IMR-90 (cell line): ENCODE data around the gene ANO1. TPM values are rescaled to one million over a fixed set of nuclear protein-coding genes. Genes with fewer than 3 reads are reported as not detected.

Experiments
- ATAC-seq: fragments of 200-7000 bp; cut with Tn5 transposase; 2 replicates; pipeline ENCODE4 v1.9.1; 2020; ENCODE audit warnings: low read depth, mild to moderate bottlenecking, moderate library complexity
- BruUV-seq: library from RNA; stranded (reverse); fragments of 400-500 nt; replicated peaks from 2 replicates; lab custom pipeline; 2021; lab: Mats Ljungman, UMichigan
- CTCF ChIA-PET: fragments of 300-600 bp; formaldehyde crosslinking; extraction: SDS; loops from one replicate; lab custom pipeline; 2021; ENCODE audit warnings: antibody characterized with exemption; lab: Yijun Ruan, JAX
- POLR2A ChIA-PET: fragments of 300-600 bp; sonication (Branson Sonifier 250); formaldehyde crosslinking; loops from one replicate; lab custom pipeline; 2022; ENCODE audit warnings: antibody characterized with exemption; ENCODE audit not compliant: unreplicated experiment; lab: Charles Lee
- DNase-seq: peaks from one replicate; pipeline ENCODE4 v3.0.0; 2013
- H2AFZ ChIP-seq: replicated peaks from 2 replicates; pipeline ENCODE3; 2013; ENCODE audit warnings: low read length, mild to moderate bottlenecking; ENCODE audit not compliant: poor library complexity
- H2AK5ac ChIP-seq: 2 replicates; pipeline ENCODE4 v1.6.1; 2013; ENCODE audit warnings: low read depth, low read length, inconsistent platforms
- H2AK9ac ChIP-seq: replicated peaks from 2 replicates; pipeline ENCODE3; 2013; ENCODE audit warnings: mild to moderate bottlenecking, low read depth, low read length, moderate library complexity; ENCODE audit not compliant: poor library complexity
- H2BK120ac ChIP-seq: 2 replicates; pipeline ENCODE4 v1.6.1; 2013; ENCODE audit warnings: low read depth, low read length, inconsistent platforms
- H2BK15ac ChIP-seq: 3 replicates; pipeline ENCODE4 v1.6.1; 2013; ENCODE audit warnings: low read depth, low read length, inconsistent platforms
- H2BK20ac ChIP-seq: 2 replicates; pipeline ENCODE4 v1.6.1; 2013; ENCODE audit warnings: low read depth, mild to moderate bottlenecking, inconsistent platforms, low read length, moderate library complexity
- H2BK5ac ChIP-seq: 2 replicates; pipeline ENCODE4 v1.6.1; 2013; ENCODE audit warnings: mild to moderate bottlenecking, low read depth, low read length, inconsistent platforms; ENCODE audit not compliant: poor library complexity, severe bottlenecking
- H3K14ac ChIP-seq: replicated peaks from 2 replicates; pipeline ENCODE4 v1.6.1; 2013; ENCODE audit warnings: low read depth, low read length, inconsistent platforms
- H3K18ac ChIP-seq: 2 replicates; pipeline ENCODE4 v1.6.1; 2013; ENCODE audit warnings: low read depth, low read length, control low read depth
- H3K23ac ChIP-seq: 2 replicates; pipeline ENCODE4 v1.6.1; 2013; ENCODE audit warnings: low read depth, low read length, inconsistent platforms
- H3K27ac ChIP-seq: 2 replicates; pipeline ENCODE4 v1.5.1; 2013; ENCODE audit warnings: mild to moderate bottlenecking, control low read depth, low read length; ENCODE audit not compliant: insufficient read depth
- H3K27me3 ChIP-seq: 2 replicates; pipeline ENCODE4 v1.6.1; 2013; ENCODE audit warnings: low read length; ENCODE audit not compliant: control insufficient read depth, insufficient read depth
- H3K36me3 ChIP-seq: 2 replicates; pipeline ENCODE4 v1.6.1; 2013; ENCODE audit warnings: low read length, mixed read lengths; ENCODE audit not compliant: control insufficient read depth, insufficient read depth
- H3K4ac ChIP-seq: 2 replicates; pipeline ENCODE4 v1.6.1; 2013; ENCODE audit warnings: low read depth, low read length, inconsistent platforms
- H3K4me1 ChIP-seq: 2 replicates; pipeline ENCODE4 v1.6.1; 2013; ENCODE audit warnings: low read length, mixed read lengths; ENCODE audit not compliant: control insufficient read depth, insufficient read depth
- H3K4me2 ChIP-seq: 2 replicates; pipeline ENCODE4 v1.6.1; 2013; ENCODE audit warnings: low read depth, mild to moderate bottlenecking, control low read depth, low read length, moderate library complexity
- H3K4me3 ChIP-seq: 2 replicates; pipeline ENCODE4 v1.5.1; 2013; ENCODE audit warnings: low read depth, mild to moderate bottlenecking, control low read depth, low read length, moderate library complexity; ENCODE audit not compliant: insufficient read depth
- H3K56ac ChIP-seq: 2 replicates; pipeline ENCODE4 v1.6.1; 2013; ENCODE audit warnings: low read length, inconsistent platforms; ENCODE audit not compliant: insufficient read depth; ENCODE audit errors: extremely low read depth
- H3K79me1 ChIP-seq, 2 experiments: 2 replicates each; pipeline ENCODE4 v1.6.1; 2013; ENCODE audit warnings: low read length in 2 of 2, inconsistent platforms in 1 of 2, low read depth in 1 of 2
- H3K9ac ChIP-seq: 2 replicates; pipeline ENCODE4 v1.6.1; 2013; ENCODE audit warnings: low read depth, low read length, control low read depth
- H3K9me1 ChIP-seq: 2 replicates; pipeline ENCODE4 v1.6.1; 2013; ENCODE audit warnings: low read length, inconsistent platforms; ENCODE audit not compliant: insufficient read depth
- H3K9me3 ChIP-seq: 2 replicates; pipeline ENCODE4 v1.6.1; 2013; ENCODE audit warnings: low read length; ENCODE audit not compliant: control insufficient read depth, insufficient read depth
- H4K20me1 ChIP-seq: 2 replicates; pipeline ENCODE4 v1.6.1; 2013; ENCODE audit warnings: low read length, inconsistent platforms; ENCODE audit not compliant: insufficient read depth
- H4K5ac ChIP-seq: 2 replicates; pipeline ENCODE4 v1.6.1; 2013; ENCODE audit warnings: mild to moderate bottlenecking, low read depth, low read length, control low read depth
- H4K8ac ChIP-seq, 2 experiments: 2 replicates each; pipeline ENCODE4 v1.6.1; 2013; ENCODE audit warnings: low read depth in 2 of 2, low read length in 2 of 2, control low read depth in 1 of 2, inconsistent platforms in 1 of 2
- H4K91ac ChIP-seq: 2 replicates; pipeline ENCODE4 v1.6.1; 2013; ENCODE audit warnings: low read depth, low read length, inconsistent platforms; ENCODE audit not compliant: insufficient read depth
- BHLHE40 ChIP-seq: fragments of 150-350 bp; IDR thresholded peaks from 2 replicates; pipeline ENCODE4 v1.6.1; 2016; ENCODE audit warnings: mild to moderate bottlenecking, low read depth, low read length
- CEBPB ChIP-seq: IDR thresholded peaks from 2 replicates; pipeline ENCODE4 v1.6.1; 2012; ENCODE audit warnings: low read depth, low read length, improper control_type of control experiment
- CHD1 ChIP-seq: IDR thresholded peaks from 2 replicates; pipeline ENCODE4 v1.6.1; 2012; ENCODE audit warnings: low read depth, low read length, improper control_type of control experiment
- FOS ChIP-seq: fragments of 150-350 bp; IDR thresholded peaks from 2 replicates; pipeline ENCODE4 v1.6.1; 2016; ENCODE audit warnings: low read depth, low read length
- MAFK ChIP-seq: IDR thresholded peaks from 2 replicates; pipeline ENCODE4 v1.6.1; 2012; ENCODE audit warnings: low read depth, low read length, improper control_type of control experiment
- MAZ ChIP-seq: IDR thresholded peaks from 2 replicates; pipeline ENCODE4 v1.6.1; 2012; ENCODE audit warnings: low read depth, mild to moderate bottlenecking, low read length, improper control_type of control experiment, moderate library complexity, borderline replicate concordance
- MXI1 ChIP-seq: IDR thresholded peaks from 2 replicates; pipeline ENCODE4 v1.6.1; 2012; ENCODE audit warnings: low read depth, mild to moderate bottlenecking, low read length, moderate library complexity, borderline replicate concordance
- NFE2L2 ChIP-seq: fragments of 150-350 bp; IDR thresholded peaks from 2 replicates; pipeline ENCODE4 v1.6.1; 2016; ENCODE audit warnings: low read depth, mild to moderate bottlenecking, low read length
- POLR2A ChIP-seq: IDR thresholded peaks from 2 replicates; pipeline ENCODE4 v1.6.1; 2012; ENCODE audit warnings: mild to moderate bottlenecking, low read depth, low read length
- RAD21 ChIP-seq: IDR thresholded peaks from 2 replicates; pipeline ENCODE4 v1.6.1; 2012; ENCODE audit warnings: low read length, improper control_type of control experiment
- RCOR1 ChIP-seq: IDR thresholded peaks from 2 replicates; pipeline ENCODE4 v1.6.1; 2012; ENCODE audit warnings: mild to moderate bottlenecking, low read length, improper control_type of control experiment; ENCODE audit not compliant: insufficient replicate concordance
- RFX5 ChIP-seq: IDR thresholded peaks from 2 replicates; pipeline ENCODE4 v1.8.0; 2012; ENCODE audit warnings: low read depth, mild to moderate bottlenecking, low read length, moderate library complexity
- SMC3 ChIP-seq: fragments of 150-350 bp; IDR thresholded peaks from 2 replicates; pipeline ENCODE4 v1.6.1; 2016; ENCODE audit warnings: low read depth, mild to moderate bottlenecking, antibody characterized with exemption, low read length, moderate library complexity
- WGBS, 2 experiments: methylation state at CpG; one replicate each; pipeline versions ENCODE4 v1.1.5 to v1.1.7; 2013; ENCODE audit warnings: missing lambda C conversion rate in 2 of 2; ENCODE audit not compliant: insufficient read length in 1 of 2; ENCODE audit errors: extremely low coverage in 2 of 2; 5-methylcytosine and 5-hydroxymethylcytosine counted together
- dilution Hi-C: fragments of 300-500 bp; cut with HindIII; formaldehyde crosslinking; loops from one replicate; pipeline ENCODE4 v1.14.3; 2018; ENCODE audit warnings: low sequenced_read_pairs; ENCODE audit not compliant: unreplicated experiment
- in situ Hi-C: fragments of 300-500 bp; cut with MboI; formaldehyde crosslinking; loops from 3 replicates; pipeline ENCODE4 v1.14.3; 2019; ENCODE audit warnings: low sequenced_read_pairs, inconsistent platforms, mixed read lengths
- intact Hi-C: fragments of 100-400 bp; cut with micrococcal nuclease; formaldehyde crosslinking; loops from 2 replicates; pipeline ENCODE4 v1.10.0; 2022
- polyA plus RNA-seq, 3 experiments: library from polyadenylated mRNA; depleted of rRNA; stranded (reverse); fragments of >200 nt; gene quantifications; 2 replicates each; pipeline ENCODE4 v1.2.3, GENCODE V29; 2012; ENCODE audit warnings: low replicate concordance in 1 of 3
- total RNA-seq: library from RNA; depleted of rRNA; stranded (reverse); fragments of >200 nt; gene quantifications from 2 replicates; pipeline ENCODE4 v1.2.3, GENCODE V29; 2012
- TF ChIP-seq, protein P1 (sequence below): fragments of 150-350 bp; IDR thresholded peaks from 2 replicates; pipeline ENCODE4 v1.6.1; 2017; ENCODE audit warnings: mild to moderate bottlenecking, antibody characterized with exemption, low read length, low read depth
- TF ChIP-seq, protein P2 (sequence below): fragments of 150-350 bp; IDR thresholded peaks from 2 replicates; pipeline ENCODE4 v1.6.1; 2016; ENCODE audit warnings: low read depth, mild to moderate bottlenecking, low read length, moderate library complexity, borderline replicate concordance
- TF ChIP-seq, protein P3 (sequence below): conservative IDR thresholded peaks from 2 replicates; pipeline ENCODE4 v1.5.1; 2012; ENCODE audit warnings: mild to moderate bottlenecking, low read depth, low read length, improper control_type of control experiment

Gene ANO1
- total and polyA plus RNA-seq, 2 of the 4 experiments (the other 2 are of a cell fraction): 4.1 to 10.7 TPM

DNA sequence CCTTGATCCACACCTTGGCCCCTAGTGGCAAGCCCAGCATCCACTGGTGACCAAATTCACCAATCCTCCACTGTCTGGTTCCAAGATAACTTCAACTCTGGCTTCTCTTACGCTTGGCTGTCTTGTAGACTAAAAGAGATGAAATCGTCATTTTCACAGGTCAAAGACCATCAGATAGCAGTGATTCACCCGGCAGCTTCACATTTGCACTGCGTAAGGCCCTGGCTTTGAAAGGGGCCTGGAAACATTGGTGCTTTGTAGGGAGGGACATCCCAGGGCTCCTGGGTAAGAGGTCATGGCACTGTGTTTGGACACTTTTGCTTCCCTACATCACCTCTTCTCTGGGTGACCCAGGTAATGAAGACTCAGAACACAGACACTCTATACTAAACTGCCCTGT, 94.9 kb downstream of the ANO1 start:
- in situ Hi-C loops: no loop called here
- H3K56ac ChIP-seq: no peak overlapping the region
- H3K79me1 ChIP-seq: no peaks in the 10 kb centered on the region
- ATAC-seq (no peak), DNase-seq (peak; percentile 18)
- no peak overlapping the region for H3K27ac ChIP-seq
- no peak overlapping the region for H4K8ac ChIP-seq
- no peaks in the 10 kb centered on the region for H3K4me1 ChIP-seq
- no peaks in the 10 kb centered on the region for H3K9me1 ChIP-seq
- peaks cover 16% of the 10 kb centered on the region; the same call in 1 of the 2 replicates for H3K36me3 ChIP-seq
- H2BK5ac ChIP-seq: no peak overlapping the region
- no peak overlapping the region for H3K9ac ChIP-seq
- intact Hi-C loops: no loop called here
- no peak overlapping the region for H3K18ac ChIP-seq
- H3K23ac ChIP-seq: no peak overlapping the region
- no peaks in the 10 kb centered on the region for H3K27me3 ChIP-seq
- dilution Hi-C loops: loop anchor here (25.0 kb wide), 1 partner anchor 261 kb away; no protein-coding TSS in a partner anchor
- no TSS peak for BruUV-seq
- no peak for TF ChIP-seq CEBPB
- no peak for TF ChIP-seq BHLHE40
- no peak for TF ChIP-seq RFX5
- TF ChIP-seq RAD21: no peak
- no peak for TF ChIP-seq POLR2A
- TF ChIP-seq NFE2L2: no peak
- no peak for TF ChIP-seq RCOR1
- TF ChIP-seq CHD1: no peak
- TF ChIP-seq MAFK: no peak
- TF ChIP-seq SMC3: no peak
- TF ChIP-seq MXI1: no peak
- no peak for TF ChIP-seq MAZ
- TF ChIP-seq, protein P1, sequence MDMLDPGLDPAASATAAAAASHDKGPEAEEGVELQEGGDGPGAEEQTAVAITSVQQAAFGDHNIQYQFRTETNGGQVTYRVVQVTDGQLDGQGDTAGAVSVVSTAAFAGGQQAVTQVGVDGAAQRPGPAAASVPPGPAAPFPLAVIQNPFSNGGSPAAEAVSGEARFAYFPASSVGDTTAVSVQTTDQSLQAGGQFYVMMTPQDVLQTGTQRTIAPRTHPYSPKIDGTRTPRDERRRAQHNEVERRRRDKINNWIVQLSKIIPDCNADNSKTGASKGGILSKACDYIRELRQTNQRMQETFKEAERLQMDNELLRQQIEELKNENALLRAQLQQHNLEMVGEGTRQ: no peak
- TF ChIP-seq, protein P2, sequence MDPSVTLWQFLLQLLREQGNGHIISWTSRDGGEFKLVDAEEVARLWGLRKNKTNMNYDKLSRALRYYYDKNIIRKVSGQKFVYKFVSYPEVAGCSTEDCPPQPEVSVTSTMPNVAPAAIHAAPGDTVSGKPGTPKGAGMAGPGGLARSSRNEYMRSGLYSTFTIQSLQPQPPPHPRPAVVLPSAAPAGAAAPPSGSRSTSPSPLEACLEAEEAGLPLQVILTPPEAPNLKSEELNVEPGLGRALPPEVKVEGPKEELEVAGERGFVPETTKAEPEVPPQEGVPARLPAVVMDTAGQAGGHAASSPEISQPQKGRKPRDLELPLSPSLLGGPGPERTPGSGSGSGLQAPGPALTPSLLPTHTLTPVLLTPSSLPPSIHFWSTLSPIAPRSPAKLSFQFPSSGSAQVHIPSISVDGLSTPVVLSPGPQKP: no peak
- TF ChIP-seq, protein P3, sequence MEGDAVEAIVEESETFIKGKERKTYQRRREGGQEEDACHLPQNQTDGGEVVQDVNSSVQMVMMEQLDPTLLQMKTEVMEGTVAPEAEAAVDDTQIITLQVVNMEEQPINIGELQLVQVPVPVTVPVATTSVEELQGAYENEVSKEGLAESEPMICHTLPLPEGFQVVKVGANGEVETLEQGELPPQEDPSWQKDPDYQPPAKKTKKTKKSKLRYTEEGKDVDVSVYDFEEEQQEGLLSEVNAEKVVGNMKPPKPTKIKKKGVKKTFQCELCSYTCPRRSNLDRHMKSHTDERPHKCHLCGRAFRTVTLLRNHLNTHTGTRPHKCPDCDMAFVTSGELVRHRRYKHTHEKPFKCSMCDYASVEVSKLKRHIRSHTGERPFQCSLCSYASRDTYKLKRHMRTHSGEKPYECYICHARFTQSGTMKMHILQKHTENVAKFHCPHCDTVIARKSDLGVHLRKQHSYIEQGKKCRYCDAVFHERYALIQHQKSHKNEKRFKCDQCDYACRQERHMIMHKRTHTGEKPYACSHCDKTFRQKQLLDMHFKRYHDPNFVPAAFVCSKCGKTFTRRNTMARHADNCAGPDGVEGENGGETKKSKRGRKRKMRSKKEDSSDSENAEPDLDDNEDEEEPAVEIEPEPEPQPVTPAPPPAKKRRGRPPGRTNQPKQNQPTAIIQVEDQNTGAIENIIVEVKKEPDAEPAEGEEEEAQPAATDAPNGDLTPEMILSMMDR: no peak
- TF ChIP-seq FOS: no peak
- no peak overlapping the region for H2AFZ ChIP-seq
- no peak overlapping the region for H2AK9ac ChIP-seq
- no peak overlapping the region for H4K91ac ChIP-seq
- ChIA-PET CTCF (no interaction called here), POLR2A (no interaction called here)
- no peak overlapping the region for H2AK5ac ChIP-seq
- H4K5ac ChIP-seq: no peak overlapping the region
- no peak overlapping the region for H3K4me2 ChIP-seq
- H3K4ac ChIP-seq: no peak overlapping the region
- H2BK120ac ChIP-seq: no peak overlapping the region
- H3K14ac ChIP-seq: no peak overlapping the region
- H3K9me3 ChIP-seq: no peaks in the 10 kb centered on the region
- H2BK15ac ChIP-seq: no peak overlapping the region
- 100% methylated on average over 1 of the region's 4 CpGs; no CpG with 5 or more reads in 1 of the 2 experiments for WGBS, 2 experiments
- no peaks in the 10 kb centered on the region for H4K20me1 ChIP-seq
- H3K4me3 ChIP-seq: no peak overlapping the region
- H2BK20ac ChIP-seq: no peak overlapping the region
